Stimulated activated CD8-positive, alpha-beta memory T cell treated with anti-CD3 and anti-CD28 coated beads, Interleukin-15, amount 100 ng/mL, for 24 hours (primary cell): ENCODE data around the gene RNF187.
"Not testable (repeated sequence)": the region's sequence is repeated elsewhere in the genome, so short reads cannot be mapped to it uniquely, and the experiment has no call there.

Source experiments
- DNase-seq: peaks from one replicate; pipeline ENCODE4 v3.0.0-alpha.2; 2020; ENCODE audit warnings: low read depth

The RNF187 gene

GRCh38 chr1:228460821-228461220 lies 26.4 kb upstream of the RNF187 start:
- DNase-seq: no peak

- no peak for DNase-seq
Measured at GRCh38 chr1:228462560-228462959, 24.6 kb upstream of the RNF187 start.

GRCh38 chr1:228463009-228463558 lies 24.1 kb upstream of the RNF187 start:
- DNase-seq: no peak

- DNase-seq: no peak
Measured at GRCh38 chr1:228463559-228464455, 23.4 kb upstream of the RNF187 start.

- DNase-seq: peak; percentile 58
Measured at GRCh38 chr1:228464487-228464983, 22.6 kb upstream of the RNF187 start.

- no peak for DNase-seq
Measured at GRCh38 chr1:228465141-228465540, 22.0 kb upstream of the RNF187 start.

- no peak for DNase-seq
Measured at GRCh38 chr1:228465571-228466146, 21.5 kb upstream of the RNF187 start.

- DNase-seq: not testable (repeated sequence)
Measured at GRCh38 chr1:228468188-228468587, 19.0 kb upstream of the RNF187 start.

- no peak for DNase-seq
Measured at GRCh38 chr1:228469413-228470162, 17.6 kb upstream of the RNF187 start.

- DNase-seq: no peak
Measured at GRCh38 chr1:228471154-228471761, 15.9 kb upstream of the RNF187 start.

- DNase-seq: no peak
Measured at GRCh38 chr1:228471762-228472398, 15.3 kb upstream of the RNF187 start.

- DNase-seq: no peak
Measured at GRCh38 chr1:228472655-228473054, 14.5 kb upstream of the RNF187 start.

GRCh38 chr1:228474507-228474906 lies 12.7 kb upstream of the RNF187 start:
- DNase-seq: no peak

DNA sequence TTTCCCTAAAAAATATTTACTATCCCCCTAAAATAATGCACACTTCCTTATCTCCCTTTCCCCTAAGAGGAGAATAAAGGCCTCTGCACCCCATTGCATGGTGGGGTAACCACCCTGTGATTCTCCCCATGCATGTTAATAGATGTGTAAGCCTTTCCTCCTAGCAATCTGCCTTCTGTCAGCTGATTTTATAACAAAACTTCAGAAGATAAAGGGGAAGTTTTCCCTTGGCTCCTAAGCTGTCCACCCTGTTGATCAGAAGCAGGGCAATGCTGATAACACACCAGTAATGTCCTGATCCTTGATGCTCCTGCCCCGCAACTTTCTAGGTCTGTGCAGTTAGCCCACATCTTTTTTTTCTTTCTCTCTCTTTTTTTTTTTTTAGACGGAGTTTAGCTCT lies 11.4 kb upstream of the RNF187 start:
- DNase-seq: no peak

DNA sequence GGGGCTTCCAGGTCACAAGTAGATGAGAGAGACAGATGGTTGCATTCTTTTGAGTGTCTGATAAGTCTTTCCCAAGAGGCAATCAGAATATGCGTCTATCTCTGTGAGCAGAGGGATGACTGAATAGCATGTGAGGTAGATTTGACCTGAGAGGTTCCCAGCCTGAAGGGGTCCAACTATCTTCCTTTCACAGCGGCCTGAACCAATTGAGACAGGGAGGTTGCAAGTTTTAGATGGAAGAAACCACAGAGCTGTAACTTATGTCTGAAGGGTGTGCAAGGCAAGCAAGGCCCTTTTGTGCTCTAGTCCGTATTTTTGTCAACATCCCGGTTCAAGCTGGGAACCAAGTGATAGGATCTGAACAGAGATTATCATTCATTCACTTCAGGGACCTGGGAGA lies 9.9 kb upstream of the RNF187 start:
- DNase-seq: no peak

- DNase-seq: no peak
Measured at GRCh38 chr1:228478326-228478725, 8.9 kb upstream of the RNF187 start.

DNA sequence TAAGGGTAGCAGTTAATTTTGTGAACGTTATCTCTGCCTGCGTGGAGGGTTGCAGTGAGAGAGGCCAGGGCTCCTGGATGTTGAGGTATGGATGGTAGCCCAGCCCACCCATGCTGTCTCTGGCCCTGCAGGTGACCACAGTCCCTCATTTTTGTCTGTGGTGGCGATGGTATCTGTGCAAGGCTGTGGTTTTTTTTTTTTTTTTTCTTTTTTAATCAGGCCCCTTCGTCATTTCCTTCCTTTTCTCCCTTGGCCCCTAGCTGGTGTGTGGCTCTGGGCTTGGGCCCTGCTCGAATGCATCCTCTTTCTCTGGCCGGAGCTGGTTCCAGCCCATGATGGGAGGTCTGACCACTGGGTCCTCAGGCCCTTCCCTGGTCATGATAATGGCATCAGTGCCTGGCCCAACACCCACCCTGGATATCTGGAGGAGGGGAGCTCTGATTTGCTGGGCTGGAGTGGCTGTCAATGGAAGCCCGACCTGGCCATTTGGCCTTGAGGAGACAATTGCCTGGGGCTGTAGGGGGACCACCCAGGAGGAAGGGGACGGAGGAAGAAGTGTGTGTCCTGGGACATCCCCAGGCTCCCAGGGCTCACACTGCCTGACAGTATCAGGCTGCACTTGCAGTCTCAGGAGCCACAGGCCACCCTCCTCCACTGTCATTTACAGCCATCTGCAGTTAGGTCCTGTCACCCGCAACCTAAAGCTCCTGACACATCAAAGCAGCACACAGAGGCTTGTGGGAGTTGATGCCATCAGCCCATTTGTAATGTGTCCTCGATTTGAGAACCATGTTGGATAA lies 8.1 kb upstream of the RNF187 start:
- DNase-seq: no peak

DNA sequence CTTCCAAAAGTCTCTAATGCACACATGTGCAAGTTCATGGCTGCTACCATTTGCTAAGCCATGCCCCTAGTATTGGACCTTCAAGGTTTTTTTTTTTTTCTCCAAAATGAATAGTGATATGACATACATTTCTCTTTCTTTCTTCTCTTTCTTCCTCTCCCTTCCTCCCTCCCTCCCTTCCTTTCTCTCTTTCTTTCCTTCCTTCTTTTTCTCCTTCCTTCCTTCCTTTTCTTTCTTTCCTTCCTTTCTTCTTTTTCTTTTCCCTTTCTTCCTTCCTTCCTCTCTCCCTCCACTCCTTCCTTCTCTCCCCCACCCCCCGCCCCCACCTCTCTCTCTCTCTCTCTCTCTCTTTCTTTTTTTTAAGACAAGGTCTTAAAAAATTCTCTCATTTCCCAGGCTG lies 3.4 kb upstream of the RNF187 start:
- DNase-seq: no peak

- peak; percentile 42 for DNase-seq
Measured at GRCh38 chr1:228486596-228487335, 416 bp upstream of the RNF187 start.
